ENCODE data around the gene GLCE.

GRCh38 chr15:69307939-69308338, 147.5 kb downstream of the GLCE start:
- TF ChIP-seq, protein P1, sequence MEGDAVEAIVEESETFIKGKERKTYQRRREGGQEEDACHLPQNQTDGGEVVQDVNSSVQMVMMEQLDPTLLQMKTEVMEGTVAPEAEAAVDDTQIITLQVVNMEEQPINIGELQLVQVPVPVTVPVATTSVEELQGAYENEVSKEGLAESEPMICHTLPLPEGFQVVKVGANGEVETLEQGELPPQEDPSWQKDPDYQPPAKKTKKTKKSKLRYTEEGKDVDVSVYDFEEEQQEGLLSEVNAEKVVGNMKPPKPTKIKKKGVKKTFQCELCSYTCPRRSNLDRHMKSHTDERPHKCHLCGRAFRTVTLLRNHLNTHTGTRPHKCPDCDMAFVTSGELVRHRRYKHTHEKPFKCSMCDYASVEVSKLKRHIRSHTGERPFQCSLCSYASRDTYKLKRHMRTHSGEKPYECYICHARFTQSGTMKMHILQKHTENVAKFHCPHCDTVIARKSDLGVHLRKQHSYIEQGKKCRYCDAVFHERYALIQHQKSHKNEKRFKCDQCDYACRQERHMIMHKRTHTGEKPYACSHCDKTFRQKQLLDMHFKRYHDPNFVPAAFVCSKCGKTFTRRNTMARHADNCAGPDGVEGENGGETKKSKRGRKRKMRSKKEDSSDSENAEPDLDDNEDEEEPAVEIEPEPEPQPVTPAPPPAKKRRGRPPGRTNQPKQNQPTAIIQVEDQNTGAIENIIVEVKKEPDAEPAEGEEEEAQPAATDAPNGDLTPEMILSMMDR (IDR thresholded peaks at IDR 0.05) = no peak
- TF ChIP-seq POLR2A (IDR thresholded peaks at IDR 0.05) = no peak
